NCI-H1417 (cell line): ENCODE results near the gene SELENOP.
A peak's percentile ranks its signal among the peaks of the same experiment; 100 is the strongest.

Experiments
- DNase-seq, 3 experiments: peaks; one replicate each; lab custom pipeline; 2025; lab: John Stamatoyannopoulos, UW

SELENOP gene

GRCh38 chr5:42798284-42799240 lies 13.1 kb downstream of the SELENOP start:
- DNase-seq = no peak

GRCh38 chr5:42791151-42791550 lies 20.5 kb downstream of the SELENOP start:
- DNase-seq = peak in 1 of 3 experiments; percentile 51

GRCh38 chr5:42787845-42788244 lies 23.8 kb downstream of the SELENOP start:
- DNase-seq = no peak

GRCh38 chr5:42787073-42787472 lies 24.6 kb downstream of the SELENOP start:
- no peak for DNase-seq

DNA sequence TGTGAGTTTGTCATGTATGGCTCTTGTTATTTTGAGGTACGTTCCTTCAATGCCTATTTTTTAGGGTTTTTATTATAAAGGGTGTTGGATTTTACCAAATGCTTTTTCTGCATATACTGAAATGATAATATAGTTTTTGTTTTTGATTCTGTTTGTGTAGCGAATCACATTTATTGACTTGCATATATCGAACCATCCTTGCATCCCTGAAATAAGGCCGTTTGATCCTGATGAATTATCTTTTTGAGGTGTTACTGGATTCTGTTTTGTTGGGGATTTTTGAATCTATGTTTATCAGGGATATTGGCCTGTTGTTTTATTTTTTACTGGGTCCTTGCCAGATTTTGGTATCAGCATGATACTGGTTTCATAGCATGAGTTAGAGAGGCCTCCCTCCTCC lies 25.9 kb downstream of the SELENOP start:
- no peak for DNase-seq

DNA sequence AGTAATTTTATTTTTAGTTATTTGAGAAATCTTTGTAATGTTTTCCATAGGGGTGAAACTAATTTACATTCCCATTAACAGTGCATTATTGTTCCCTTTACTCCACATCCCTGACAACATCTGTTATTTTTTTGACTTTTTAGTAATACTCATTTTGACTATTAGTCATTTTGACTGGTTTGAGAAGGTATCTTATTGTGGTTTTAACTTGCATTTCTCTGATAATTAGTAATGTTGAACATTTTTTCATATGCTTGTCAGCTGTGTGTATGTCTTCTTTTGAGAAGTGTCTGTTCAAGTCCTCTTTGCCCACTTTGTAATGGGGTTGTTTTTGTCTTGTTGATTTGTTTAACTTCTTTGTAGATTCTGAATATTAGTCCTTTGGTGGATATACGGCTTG lies 27.6 kb downstream of the SELENOP start:
- DNase-seq = no peak

- DNase-seq = no peak
Observed at GRCh38 chr5:42781584-42781983, 30.1 kb downstream of the SELENOP start.

DNA sequence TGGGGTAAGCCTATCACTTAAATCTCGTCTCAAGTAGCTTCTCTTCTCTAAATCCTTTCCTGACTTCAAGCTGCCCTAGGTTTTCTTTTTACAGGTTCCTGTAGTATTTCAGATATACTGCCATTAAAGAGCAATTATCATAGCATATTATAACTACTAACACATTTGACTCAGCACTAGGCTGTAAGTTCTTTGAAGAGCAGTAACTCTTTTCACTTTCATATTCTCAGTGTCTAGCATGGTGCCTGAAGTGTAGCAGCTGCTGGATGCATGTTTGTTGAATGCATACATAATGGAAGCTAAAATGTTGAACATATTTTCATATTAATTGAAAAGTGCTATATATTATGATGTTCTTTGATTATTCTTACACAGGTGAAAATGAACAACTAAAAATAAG lies 32.6 kb downstream of the SELENOP start:
- no peak for DNase-seq

DNA sequence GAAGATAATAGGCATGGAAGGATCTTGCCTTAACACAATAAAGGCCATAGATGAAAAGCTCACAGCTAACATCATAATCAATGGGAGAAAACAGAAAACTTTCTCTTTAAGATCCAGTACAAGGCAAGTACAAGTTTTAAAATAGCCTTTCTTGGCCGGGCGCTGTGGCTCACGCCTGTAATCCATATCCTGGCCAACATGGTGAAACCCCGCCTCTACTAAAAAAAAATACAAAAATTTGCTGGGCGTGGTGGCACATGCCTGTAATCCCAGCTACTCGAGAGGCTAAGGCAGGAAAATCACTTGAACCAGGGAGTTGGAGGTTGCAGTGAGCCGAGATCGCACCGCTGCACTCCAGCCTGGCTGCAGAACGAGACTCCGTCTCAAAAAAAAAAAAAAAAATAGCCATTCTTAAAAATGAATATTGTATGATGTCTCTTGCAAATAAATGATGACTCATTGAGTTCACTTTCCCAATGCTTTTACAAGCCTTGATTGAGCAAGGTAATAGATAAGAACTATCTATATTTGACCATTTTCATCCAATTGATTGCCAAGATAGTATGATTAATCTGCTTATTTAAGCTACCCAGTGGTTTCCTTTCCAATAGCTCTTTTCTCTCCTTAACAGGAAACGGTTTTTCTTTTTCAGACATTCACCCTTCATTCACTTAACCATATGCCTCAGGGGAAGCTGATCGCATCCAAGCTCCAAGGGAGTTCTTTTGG lies 39.3 kb downstream of the SELENOP start:
- no peak for DNase-seq

- no peak for DNase-seq
Observed at GRCh38 chr5:42770003-42770402, 41.7 kb downstream of the SELENOP start.

GRCh38 chr5:42768106-42768504 lies 43.6 kb downstream of the SELENOP start:
- no peak for DNase-seq

- DNase-seq = peak; percentile 5 to 59 (median 59)
Observed at GRCh38 chr5:42767491-42768105, 44.1 kb downstream of the SELENOP start.

DNA sequence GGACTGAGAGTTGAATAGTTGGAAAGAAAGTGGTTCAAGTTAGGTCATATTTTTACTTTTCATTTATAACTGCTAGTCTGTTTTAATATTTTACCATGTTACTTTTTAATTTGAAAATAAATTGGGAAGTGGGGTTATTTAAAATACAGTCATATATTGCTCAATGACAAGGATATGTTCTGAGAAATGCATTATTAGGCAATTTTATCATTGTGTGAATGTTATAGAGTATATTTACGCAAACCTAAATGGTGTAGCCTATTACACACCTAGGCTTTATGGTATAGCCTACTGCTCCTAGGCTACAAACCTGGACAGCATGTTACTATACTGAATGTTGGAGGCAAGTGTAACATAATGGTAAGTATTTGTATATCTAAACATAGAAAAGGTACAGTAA lies 49.9 kb downstream of the SELENOP start:
- no peak for DNase-seq

GRCh38 chr5:42760426-42760825 lies 51.3 kb downstream of the SELENOP start:
- no peak for DNase-seq

GRCh38 chr5:42759456-42759855 lies 52.2 kb downstream of the SELENOP start:
- DNase-seq = no peak

DNA sequence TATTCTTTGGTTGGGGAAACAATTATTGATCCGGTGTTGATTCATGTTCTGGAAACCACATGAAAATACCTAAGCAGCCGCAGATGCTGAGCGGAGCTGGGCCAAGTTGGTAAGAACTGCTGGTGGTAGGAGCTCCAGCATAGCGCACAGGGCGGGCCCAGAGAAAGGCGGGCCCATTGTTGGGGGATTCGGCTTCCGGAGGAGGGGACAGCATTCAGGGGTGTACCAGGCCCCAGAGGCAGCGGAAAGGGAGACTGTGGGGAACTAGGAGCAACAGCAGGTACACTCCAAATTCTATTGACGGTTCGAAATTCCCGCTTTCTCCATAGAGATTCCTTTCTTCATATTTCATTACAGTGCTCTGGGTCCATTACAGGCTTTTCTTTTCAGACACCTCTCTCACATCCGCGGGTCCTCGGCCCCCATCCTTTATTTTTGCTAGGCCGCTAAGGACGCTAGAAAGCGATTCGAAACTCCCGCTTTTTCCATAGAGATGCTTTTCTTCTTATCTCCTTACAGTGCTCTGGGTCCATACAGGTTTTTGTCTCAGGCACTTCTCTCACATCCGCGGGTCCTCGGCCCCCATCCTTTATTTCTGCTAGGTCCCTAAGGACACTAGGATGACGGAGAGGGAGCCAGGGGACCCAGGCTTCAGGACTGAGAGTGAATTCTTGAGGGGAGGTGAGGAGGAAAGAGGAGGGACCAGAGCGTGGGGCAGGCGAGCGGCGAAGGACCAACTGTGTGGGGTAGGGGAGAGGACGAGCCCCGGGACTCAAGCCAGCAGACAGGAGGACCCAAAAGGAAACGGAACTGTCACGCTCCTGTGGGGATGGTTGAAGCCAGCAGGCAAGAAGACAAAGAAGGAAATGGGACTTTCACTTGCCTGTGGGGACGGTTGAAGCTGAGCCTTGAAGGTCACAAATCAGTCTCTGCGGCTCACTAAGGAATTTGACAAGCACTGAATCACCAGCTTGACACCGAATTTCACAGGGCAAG lies 54.8 kb downstream of the SELENOP start, which contains the start of gene CCDC152:
TSS of gene CCDC152 (plus strand) at position 213 of the 996 bp plus-strand sequence. CDS start 2,304 bp downstream, outside the sequence.
- DNase-seq = no peak

- DNase-seq = no peak
Observed at GRCh38 chr5:42753099-42753498, 58.6 kb downstream of the SELENOP start.

DNA sequence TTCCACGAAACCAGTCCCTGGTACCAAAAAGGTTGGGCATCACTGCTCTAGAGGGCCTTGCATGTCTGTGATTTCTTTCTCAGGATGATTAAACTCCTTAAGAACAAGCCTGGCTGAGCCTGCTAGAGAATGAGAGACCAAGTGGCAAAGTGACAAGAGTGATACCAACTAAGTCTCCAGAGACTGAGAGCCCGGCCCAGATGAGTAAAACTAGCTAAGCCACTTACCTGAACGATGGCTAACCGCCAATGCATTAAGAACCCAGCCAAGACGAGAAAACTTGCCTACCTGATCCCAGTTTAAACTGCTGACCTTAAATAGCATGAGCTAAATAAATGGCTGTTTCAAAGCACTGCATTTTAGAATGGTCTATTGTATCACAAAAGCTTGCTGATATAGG lies 60.6 kb downstream of the SELENOP start:
- DNase-seq = no peak

- DNase-seq = no peak
Observed at GRCh38 chr5:42750507-42750906, 61.2 kb downstream of the SELENOP start.
